Dendritic cell treated with granulocyte-macrophage colony-stimulating factor and Interleukin-4, amounts not matched to agents 40 ng/mL and 50 ng/mL, for 4 days (primary cell): Measurements from ENCODE around the gene FKBP6.
"Not testable (repeated sequence)": the region's sequence is repeated elsewhere in the genome, so short reads cannot be mapped to it uniquely, and the experiment has no call there.

Experiments
- H3K27ac Mint-ChIP-seq: one replicate; pipeline ENCODE4 v1.8.0; 2022; ENCODE audit warnings: mild to moderate bottlenecking, mixed read lengths
- H3K27me3 Mint-ChIP-seq: one replicate; pipeline ENCODE4 v1.8.0; 2022; ENCODE audit warnings: mild to moderate bottlenecking, mixed read lengths
- H3K36me3 Mint-ChIP-seq: one replicate; pipeline ENCODE4 v1.8.0; 2022; ENCODE audit warnings: low read depth, mixed read lengths
- H3K4me1 Mint-ChIP-seq: one replicate; pipeline ENCODE4 v1.8.0; 2022; ENCODE audit warnings: low read depth, mixed read lengths
- H3K4me3 Mint-ChIP-seq: one replicate; pipeline ENCODE4 v1.8.0; 2022; ENCODE audit warnings: mild to moderate bottlenecking, moderate library complexity, mixed read lengths
- H3K9me3 Mint-ChIP-seq: one replicate; pipeline ENCODE4 v1.8.0; 2022; ENCODE audit warnings: mixed read lengths
- intact Hi-C: fragments of 100-400 bp; cut with micrococcal nuclease; formaldehyde crosslinking; loops from one replicate; pipeline ENCODE4 v1.15.0; 2022

The FKBP6 gene

GRCh38 chr7:73356159-73356558, 28.2 kb downstream of the FKBP6 start:
- intact Hi-C loops: no loop called here
- Mint-ChIP-seq H3K4me1 (peaks cover 21% of the 10 kb centered on the region), H3K27ac (no peak overlapping the region), H3K36me3 (peaks cover 7% of the 10 kb centered on the region), H3K4me3 (no peak overlapping the region), H3K27me3 (peaks cover 20% of the 10 kb centered on the region), H3K9me3 (peaks cover 12% of the 10 kb centered on the region)

GRCh38 chr7:73358590-73359275, 30.8 kb downstream of the FKBP6 start:
- peaks cover 22% of the 10 kb centered on the region for H3K27me3 Mint-ChIP-seq
- H3K4me3 Mint-ChIP-seq: peak overlapping the region; percentile 2
- no peaks in the 10 kb centered on the region for H3K9me3 Mint-ChIP-seq
- H3K36me3 Mint-ChIP-seq: no peaks in the 10 kb centered on the region
- intact Hi-C loops: no loop called here
- peaks cover 25% of the 10 kb centered on the region for H3K4me1 Mint-ChIP-seq
- peak overlapping the region; percentile 74 for H3K27ac Mint-ChIP-seq

- H3K4me3 Mint-ChIP-seq: peak overlapping the region; percentile 2
- peak overlapping the region; percentile 74 for H3K27ac Mint-ChIP-seq
- no peaks in the 10 kb centered on the region for H3K9me3 Mint-ChIP-seq
- H3K4me1 Mint-ChIP-seq: peaks cover 21% of the 10 kb centered on the region
- H3K36me3 Mint-ChIP-seq: no peaks in the 10 kb centered on the region
- intact Hi-C loops: no loop called here
- H3K27me3 Mint-ChIP-seq: peaks cover 23% of the 10 kb centered on the region
Measured at GRCh38 chr7:73359306-73359705, 31.3 kb downstream of the FKBP6 start.

- Mint-ChIP-seq H3K4me3 (no peak overlapping the region), H3K27ac (peak overlapping the region; percentile 74), H3K9me3 (no peaks in the 10 kb centered on the region), H3K36me3 (no peaks in the 10 kb centered on the region), H3K4me1 (peaks cover 20% of the 10 kb centered on the region), H3K27me3 (peaks cover 22% of the 10 kb centered on the region)
- intact Hi-C loops: no loop called here
Measured at GRCh38 chr7:73359746-73360375, 31.9 kb downstream of the FKBP6 start.

GRCh38 chr7:73360590-73360989, 32.6 kb downstream of the FKBP6 start:
- H3K4me3 Mint-ChIP-seq, H3K27ac Mint-ChIP-seq, intact Hi-C loops, H3K36me3 Mint-ChIP-seq, H3K9me3 Mint-ChIP-seq: not testable (repeated sequence)
- Mint-ChIP-seq H3K4me1 (peaks cover 20% of the 10 kb centered on the region), H3K27me3 (peaks cover 21% of the 10 kb centered on the region)

- intact Hi-C loops: no loop called here
- no peak overlapping the region for H3K4me3 Mint-ChIP-seq
- H3K9me3 Mint-ChIP-seq: no peaks in the 10 kb centered on the region
- no peak overlapping the region for H3K27ac Mint-ChIP-seq
- peaks cover 17% of the 10 kb centered on the region for H3K27me3 Mint-ChIP-seq
- no peaks in the 10 kb centered on the region for H3K36me3 Mint-ChIP-seq
- peaks cover 30% of the 10 kb centered on the region for H3K4me1 Mint-ChIP-seq
Measured at GRCh38 chr7:73363225-73364005, 35.5 kb downstream of the FKBP6 start.

- intact Hi-C loops: no loop called here
- Mint-ChIP-seq H3K9me3 (no peaks in the 10 kb centered on the region), H3K27ac (no peak overlapping the region), H3K4me1 (peaks cover 22% of the 10 kb centered on the region), H3K27me3 (peaks cover 16% of the 10 kb centered on the region), H3K36me3 (no peaks in the 10 kb centered on the region), H3K4me3 (no peak overlapping the region)
Measured at GRCh38 chr7:73364006-73364728, 36.2 kb downstream of the FKBP6 start.

- Mint-ChIP-seq H3K4me3 (no peak overlapping the region), H3K27ac (no peak overlapping the region), H3K4me1 (peaks cover 20% of the 10 kb centered on the region), H3K9me3 (no peaks in the 10 kb centered on the region), H3K36me3 (no peaks in the 10 kb centered on the region), H3K27me3 (peaks cover 12% of the 10 kb centered on the region)
- intact Hi-C loops: no loop called here
Measured at GRCh38 chr7:73366127-73366526, 38.2 kb downstream of the FKBP6 start.

GRCh38 chr7:73366990-73367389, 39.0 kb downstream of the FKBP6 start:
- no peak overlapping the region for H3K4me3 Mint-ChIP-seq
- peaks cover 12% of the 10 kb centered on the region for H3K27me3 Mint-ChIP-seq
- H3K27ac Mint-ChIP-seq: peak overlapping the region; percentile 1
- no peaks in the 10 kb centered on the region for H3K36me3 Mint-ChIP-seq
- peaks cover 16% of the 10 kb centered on the region for H3K4me1 Mint-ChIP-seq
- intact Hi-C loops: no loop called here
- H3K9me3 Mint-ChIP-seq: no peaks in the 10 kb centered on the region

GRCh38 chr7:73369009-73369408, 41.0 kb downstream of the FKBP6 start:
- H3K4me1 Mint-ChIP-seq: peaks cover 16% of the 10 kb centered on the region
- H3K27me3 Mint-ChIP-seq: peaks cover 3% of the 10 kb centered on the region
- no peak overlapping the region for H3K27ac Mint-ChIP-seq
- intact Hi-C loops: no loop called here
- no peaks in the 10 kb centered on the region for H3K9me3 Mint-ChIP-seq
- no peaks in the 10 kb centered on the region for H3K36me3 Mint-ChIP-seq
- no peak overlapping the region for H3K4me3 Mint-ChIP-seq

- no peak overlapping the region for H3K4me3 Mint-ChIP-seq
- peaks cover 3% of the 10 kb centered on the region for H3K27me3 Mint-ChIP-seq
- intact Hi-C loops: no loop called here
- H3K36me3 Mint-ChIP-seq: no peaks in the 10 kb centered on the region
- peaks cover 16% of the 10 kb centered on the region for H3K4me1 Mint-ChIP-seq
- no peaks in the 10 kb centered on the region for H3K9me3 Mint-ChIP-seq
- H3K27ac Mint-ChIP-seq: no peak overlapping the region
Measured at GRCh38 chr7:73369622-73370021, 41.7 kb downstream of the FKBP6 start.

- Mint-ChIP-seq H3K4me1 (peaks cover 12% of the 10 kb centered on the region), H3K36me3 (no peaks in the 10 kb centered on the region), H3K27ac (no peak overlapping the region), H3K27me3 (peaks cover 32% of the 10 kb centered on the region), H3K4me3 (no peak overlapping the region), H3K9me3 (no peaks in the 10 kb centered on the region)
- intact Hi-C loops: no loop called here
Measured at GRCh38 chr7:73373741-73374140, 45.8 kb downstream of the FKBP6 start.

GRCh38 chr7:73376262-73376661, 48.3 kb downstream of the FKBP6 start:
- intact Hi-C loops, H3K4me3 Mint-ChIP-seq, H3K9me3 Mint-ChIP-seq, H3K36me3 Mint-ChIP-seq, H3K27ac Mint-ChIP-seq: not testable (repeated sequence)
- peaks cover 32% of the 10 kb centered on the region for H3K27me3 Mint-ChIP-seq
- H3K4me1 Mint-ChIP-seq: peaks cover 12% of the 10 kb centered on the region
